ENCODE measurements around the gene ACTG1. TPM values are rescaled to one million over a fixed set of nuclear protein-coding genes. Genes with fewer than 3 reads are reported as not detected.

Gene ACTG1
- total RNA-seq, 2 experiments from 2014 or later = 3,773 to 3,928 TPM

DNA sequence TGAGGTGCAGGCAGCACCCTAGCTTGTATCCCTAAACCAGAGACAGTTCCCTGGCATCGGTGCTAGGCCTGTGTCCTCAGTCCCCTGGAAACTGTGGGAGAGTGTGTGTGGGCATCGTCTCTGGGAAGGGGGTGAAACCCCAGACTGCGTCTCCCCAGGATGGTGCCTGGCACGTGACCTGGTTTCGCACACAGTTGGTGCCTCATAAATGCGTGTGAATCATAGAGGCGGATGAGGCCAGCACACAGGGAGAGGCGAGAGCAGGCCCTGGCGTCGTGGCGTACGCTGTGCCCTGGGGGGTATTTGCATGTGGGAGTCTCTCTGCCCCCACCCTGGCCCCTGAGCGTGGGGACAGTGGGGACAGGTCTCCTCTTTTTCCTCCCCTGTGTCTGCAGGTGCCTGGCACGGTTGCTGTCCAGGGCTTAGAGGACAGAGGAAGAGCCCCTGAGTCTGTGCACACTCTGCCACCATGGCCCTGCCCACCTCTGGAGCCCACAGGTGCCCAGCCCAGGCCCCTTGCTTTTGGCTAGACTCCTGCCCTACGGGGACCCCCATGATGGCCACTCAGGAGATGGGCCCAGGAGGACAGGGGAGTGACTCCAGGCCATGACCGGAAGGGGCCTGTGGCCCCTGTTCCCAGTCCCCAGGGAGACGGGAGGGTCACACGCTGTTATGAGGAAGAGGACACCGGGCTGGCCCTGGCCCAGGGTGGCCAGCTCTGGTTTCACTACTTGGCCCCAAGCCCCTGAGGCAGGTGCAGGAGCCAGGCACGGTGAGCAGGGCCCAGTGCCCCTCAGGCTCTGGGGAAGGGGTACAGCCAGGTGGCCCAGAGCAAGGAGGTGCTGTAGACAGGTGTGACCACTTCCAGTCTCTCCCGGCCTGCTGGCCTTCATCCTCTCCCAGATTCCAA is 14.3 kb upstream of the ACTG1 start:
- Mint-ChIP-seq H3K27ac (no peak overlapping the region), H3K36me3 (no peaks in the 10 kb centered on the region), H3K4me3 (no peak overlapping the region), H3K4me1 (ENCODE audit: low read depth) (no peaks in the 10 kb centered on the region), H3K27me3 (peaks cover 8% of the 10 kb centered on the region), H3K9me3 (no peaks in the 10 kb centered on the region)
- CTCF ChIA-PET = no interaction called here
- intact Hi-C loops (cut with micrococcal nuclease) = no loop called here
- DNase-seq = no peak
- POLR2A ChIA-PET = no interaction called here

DNA sequence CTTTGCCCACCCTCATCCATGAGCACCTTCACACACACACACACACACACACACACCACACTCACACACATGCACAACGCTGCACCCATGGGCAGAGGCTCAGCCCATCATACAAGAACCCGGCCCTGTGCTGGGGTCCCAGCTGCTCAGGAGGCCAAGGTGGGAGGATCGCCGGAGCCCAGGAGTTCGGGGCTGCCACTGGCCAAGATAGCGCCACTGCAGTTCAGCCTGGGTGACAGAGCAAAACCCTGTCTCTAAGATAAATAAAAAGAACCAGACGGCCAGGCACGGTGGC is 12.2 kb upstream of the ACTG1 start:
- H3K27ac Mint-ChIP-seq = no peak overlapping the region
- H3K4me1 Mint-ChIP-seq (ENCODE audit: low read depth) = no peaks in the 10 kb centered on the region
- no peaks in the 10 kb centered on the region for H3K9me3 Mint-ChIP-seq
- CTCF ChIA-PET = no interaction called here
- no peak for DNase-seq
- intact Hi-C loops (cut with micrococcal nuclease) = no loop called here
- no peaks in the 10 kb centered on the region for H3K36me3 Mint-ChIP-seq
- H3K27me3 Mint-ChIP-seq = peaks cover 8% of the 10 kb centered on the region
- POLR2A ChIA-PET = no interaction called here
- H3K4me3 Mint-ChIP-seq = no peak overlapping the region

DNA sequence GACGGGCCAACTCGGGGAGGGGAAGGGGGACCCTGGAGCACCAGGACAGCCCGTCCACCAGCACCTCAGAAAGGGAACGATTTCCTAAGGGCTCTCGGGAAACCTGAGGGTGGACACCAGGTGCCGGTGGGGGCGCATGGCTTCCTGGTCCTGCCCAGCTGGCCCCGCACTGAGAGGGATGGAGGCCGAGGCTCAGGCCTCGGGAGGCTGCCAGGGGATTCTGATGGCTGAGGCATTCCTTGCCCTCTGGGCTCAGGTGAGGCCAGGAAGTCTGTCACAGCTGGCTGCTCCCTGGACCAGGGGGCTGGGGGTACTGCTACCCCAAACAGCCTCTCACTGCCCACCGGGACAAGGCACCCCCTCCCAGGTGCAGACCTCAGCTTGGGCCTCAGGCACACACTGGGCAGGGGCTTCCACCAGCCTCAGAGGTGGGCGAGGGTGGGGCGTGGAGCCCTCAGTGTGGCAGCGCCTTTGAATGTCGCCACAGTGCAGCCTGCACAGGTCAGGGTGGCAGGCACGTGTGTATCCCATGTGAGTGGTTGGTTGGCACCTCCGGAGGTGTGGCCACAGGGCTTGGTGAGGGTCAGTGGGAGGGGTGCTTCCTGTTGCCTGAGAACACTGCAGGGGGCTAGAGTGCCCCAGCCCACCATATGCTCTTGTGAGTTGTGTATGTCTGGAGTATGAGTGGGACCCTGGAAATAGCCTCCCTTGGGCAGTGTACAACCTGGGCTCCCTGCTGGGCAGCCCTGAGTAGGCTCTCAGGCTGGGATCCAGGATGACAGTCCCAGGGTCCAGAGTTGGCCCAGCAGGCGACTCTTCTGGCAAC is 11.7 kb upstream of the ACTG1 start:
- Mint-ChIP-seq H3K4me3 (no peak overlapping the region), H3K4me1 (ENCODE audit: low read depth) (no peaks in the 10 kb centered on the region), H3K36me3 (no peaks in the 10 kb centered on the region), H3K27ac (no peak overlapping the region), H3K27me3 (peaks cover 8% of the 10 kb centered on the region), H3K9me3 (no peaks in the 10 kb centered on the region)
- POLR2A ChIA-PET = no interaction called here
- CTCF ChIA-PET = no interaction called here
- intact Hi-C loops (cut with micrococcal nuclease) = no loop called here
- no peak for DNase-seq

DNA sequence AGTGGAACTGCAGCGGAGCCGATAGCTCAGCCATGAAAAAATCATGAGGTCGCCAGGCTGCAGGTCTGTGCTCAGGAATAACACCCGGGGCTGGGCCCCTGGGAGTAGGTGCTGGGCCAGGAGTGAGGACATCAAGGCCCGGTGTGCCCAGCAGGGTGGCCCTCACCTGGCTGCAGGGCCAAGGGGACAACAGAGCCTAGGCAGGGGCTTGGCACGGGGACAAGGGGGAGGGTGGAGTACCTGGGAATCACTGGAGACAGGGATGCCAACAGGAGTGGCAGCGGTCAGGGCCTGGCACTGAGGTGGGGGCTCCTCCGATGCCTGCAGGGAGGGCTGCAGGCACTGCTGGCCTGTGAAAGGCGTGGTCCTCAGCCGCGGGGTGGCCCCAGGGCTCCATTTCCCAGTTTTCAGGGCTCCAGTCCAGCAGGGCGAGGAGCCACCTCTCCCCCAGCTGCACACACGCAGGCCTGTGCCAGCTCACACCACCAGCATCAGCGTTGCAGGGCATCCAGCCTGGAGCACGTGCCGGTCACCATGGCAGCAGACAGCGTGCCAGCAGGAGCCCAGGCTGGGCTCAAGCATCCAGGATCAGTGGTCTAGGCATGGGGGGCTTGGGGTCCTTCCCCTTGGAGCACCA is 10.9 kb upstream of the ACTG1 start:
- no peaks in the 10 kb centered on the region for H3K9me3 Mint-ChIP-seq
- ChIA-PET CTCF (no interaction called here), POLR2A (no interaction called here)

DNA sequence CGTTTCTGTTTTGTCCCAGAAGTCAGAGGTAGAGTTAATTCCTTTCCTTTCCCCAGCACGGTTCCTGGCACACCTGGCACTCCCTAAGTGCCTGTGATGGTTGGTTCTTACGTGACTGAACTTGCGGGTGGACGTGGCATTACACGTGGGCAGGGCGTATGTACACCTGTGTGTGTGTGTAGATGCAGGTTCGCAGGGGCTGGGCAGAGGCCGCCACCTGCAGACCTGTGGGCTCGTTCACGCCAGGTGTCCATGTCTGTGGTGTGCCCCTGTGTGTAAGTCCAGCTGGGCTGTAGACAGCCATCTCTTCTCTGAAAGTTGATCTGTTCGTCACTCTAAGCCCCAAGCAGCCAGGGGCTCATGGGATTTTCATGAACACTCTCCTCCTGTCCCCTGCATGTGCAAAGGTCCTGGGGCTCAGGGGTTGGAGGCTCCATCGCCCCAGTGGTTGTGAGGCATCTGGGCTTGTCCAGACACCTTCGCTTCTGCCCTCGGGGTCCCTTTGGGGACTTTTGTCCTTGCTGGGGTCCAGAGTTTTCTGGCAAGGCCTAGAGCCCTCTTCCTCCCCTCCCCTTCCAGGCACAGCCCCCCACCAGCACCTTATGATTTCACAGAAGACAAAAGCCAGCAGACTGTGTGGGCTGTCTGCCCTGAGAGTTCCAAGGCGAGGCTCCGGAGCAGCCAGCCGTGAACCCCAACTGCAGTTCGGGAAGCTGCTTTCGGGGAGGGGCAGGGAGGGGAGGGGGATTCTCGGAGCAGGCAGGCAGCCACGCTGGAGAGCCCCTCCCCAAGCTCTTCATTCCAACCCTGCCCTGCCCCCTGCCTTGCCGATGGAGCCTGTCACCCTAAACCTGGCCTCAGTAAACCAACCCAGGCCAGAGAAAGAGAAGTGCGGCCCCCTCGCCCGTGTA is 10.1 kb upstream of the ACTG1 start:
- Mint-ChIP-seq H3K4me1 (ENCODE audit: low read depth) (peaks cover 3% of the 10 kb centered on the region), H3K4me3 (no peak overlapping the region), H3K27me3 (peaks cover 8% of the 10 kb centered on the region), H3K27ac (no peak overlapping the region), H3K9me3 (no peaks in the 10 kb centered on the region), H3K36me3 (no peaks in the 10 kb centered on the region)
- no peak for DNase-seq
- POLR2A ChIA-PET = no interaction called here
- intact Hi-C loops (cut with micrococcal nuclease) = no loop called here
- CTCF ChIA-PET = interaction anchor here (0.6 kb wide), 1 partner anchor 38 kb away, joined by 5 read pairs; no protein-coding TSS in a partner anchor

More for the DNA sequence above, 10.9 kb upstream of the ACTG1 start:
- no peak overlapping the region for H3K4me3 Mint-ChIP-seq
- no peaks in the 10 kb centered on the region for H3K36me3 Mint-ChIP-seq
- no peak for DNase-seq
- intact Hi-C loops (cut with micrococcal nuclease) = no loop called here
- no peak overlapping the region for H3K27ac Mint-ChIP-seq
- no peaks in the 10 kb centered on the region for H3K4me1 Mint-ChIP-seq (ENCODE audit: low read depth)
- peaks cover 8% of the 10 kb centered on the region for H3K27me3 Mint-ChIP-seq

DNA sequence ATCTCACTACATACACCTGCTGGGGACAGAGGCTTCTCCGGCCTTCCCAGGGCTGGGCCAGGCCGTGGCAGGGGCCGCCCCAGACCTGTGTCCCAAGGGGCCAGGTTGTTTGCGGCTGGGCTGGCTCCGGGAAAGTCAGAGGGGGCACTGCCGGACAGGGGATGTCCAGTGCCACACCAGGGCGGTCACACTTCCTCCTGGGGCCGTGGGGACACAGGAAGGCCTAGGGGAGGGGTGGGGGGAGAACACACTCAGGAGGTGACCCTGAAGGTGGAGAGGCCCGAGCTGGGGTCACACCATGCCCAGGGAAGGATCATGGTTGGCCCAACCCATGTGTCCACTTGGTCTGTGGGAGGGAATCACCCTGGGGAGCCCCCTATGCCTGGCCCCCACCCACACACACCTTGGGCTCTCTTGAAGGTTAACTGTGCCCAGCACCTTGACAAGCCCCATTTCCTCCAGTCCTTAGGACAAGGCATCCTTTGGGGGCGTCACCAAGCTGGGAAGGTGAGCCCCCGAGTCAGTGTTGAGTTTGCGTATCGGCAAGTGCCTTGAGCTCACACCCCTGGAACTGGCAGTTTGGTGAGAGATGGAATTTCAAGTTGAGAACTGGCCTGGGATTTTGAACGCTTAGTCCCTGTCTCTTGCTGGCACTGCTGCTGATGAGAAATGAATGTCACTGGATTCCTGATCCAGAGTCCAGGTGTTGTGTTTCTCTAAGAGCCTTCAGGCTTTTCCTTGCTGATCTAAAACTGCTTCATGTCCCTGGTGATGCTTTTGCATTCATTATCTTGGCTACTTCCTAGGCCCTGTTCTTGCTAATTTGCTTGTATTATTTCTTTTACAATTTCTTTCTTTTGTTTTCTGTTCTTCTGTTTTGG is 7.7 kb upstream of the ACTG1 start:
- Mint-ChIP-seq H3K4me1 (ENCODE audit: low read depth) (peaks cover 16% of the 10 kb centered on the region), H3K27ac (no peak overlapping the region), H3K36me3 (no peaks in the 10 kb centered on the region), H3K27me3 (peaks cover 2% of the 10 kb centered on the region), H3K4me3 (peak overlapping the region; percentile 4), H3K9me3 (no peaks in the 10 kb centered on the region)
- POLR2A ChIA-PET = no interaction called here
- CTCF ChIA-PET = interaction anchor here (1.8 kb wide), 1 partner anchor 11 kb away, joined by 7 read pairs; no protein-coding TSS in a partner anchor
- intact Hi-C loops (cut with micrococcal nuclease) = no loop called here
- DNase-seq = no peak

DNA sequence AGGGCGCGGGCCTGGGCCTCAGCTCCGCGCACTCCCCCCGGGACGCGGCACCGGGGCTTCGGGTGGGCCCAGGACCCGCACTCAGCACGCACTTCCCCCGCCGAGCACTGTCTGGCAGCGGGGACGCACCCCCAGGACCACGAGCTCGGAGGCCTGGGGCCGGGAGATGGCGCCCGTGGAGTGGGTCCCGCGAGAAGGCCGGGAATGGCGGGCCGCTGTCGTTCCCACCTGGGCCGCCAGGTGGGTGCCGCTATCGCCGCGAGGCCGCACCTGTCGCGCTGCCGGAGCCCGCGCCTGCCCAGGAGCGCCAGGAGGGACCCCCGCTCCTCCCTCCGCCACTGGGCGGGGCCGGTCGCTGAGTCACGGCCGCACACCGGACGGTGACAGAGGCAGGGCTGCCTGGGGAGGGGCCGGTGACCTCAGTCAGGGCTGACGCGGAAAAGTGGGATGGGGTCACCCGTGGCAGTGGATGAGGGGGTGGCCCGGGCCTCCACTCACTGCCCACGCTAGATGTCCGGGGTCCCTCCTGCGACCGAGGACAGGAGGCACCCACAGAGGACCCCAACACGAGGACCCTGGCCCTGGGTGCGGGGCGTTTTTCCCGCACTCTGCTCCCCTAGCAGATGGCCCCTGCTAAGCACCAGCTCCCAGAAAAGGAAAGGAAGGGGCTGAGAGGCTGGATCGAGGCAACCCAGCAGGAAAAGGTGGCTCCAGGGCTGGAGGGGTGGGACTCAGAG is 6.9 kb upstream of the ACTG1 start:
- Mint-ChIP-seq H3K9me3 (no peaks in the 10 kb centered on the region), H3K27me3 (no peaks in the 10 kb centered on the region), H3K4me1 (ENCODE audit: low read depth) (peaks cover 17% of the 10 kb centered on the region), H3K4me3 (peak overlapping the region; percentile 48), H3K27ac (no peak overlapping the region), H3K36me3 (no peaks in the 10 kb centered on the region)
- POLR2A ChIA-PET = interaction anchor here (1.2 kb wide), 1 partner anchor 33 kb away, joined by 4 read pairs; the partner anchor contains the start of gene FAAP100
- CTCF ChIA-PET = interaction anchor here (0.6 to 2.2 kb wide), 7 partner anchors 11 to 1692 kb away, joined by 3 to 9 read pairs (median 4); no protein-coding TSS in a partner anchor
- intact Hi-C loops (cut with micrococcal nuclease) = no loop called here
- peak; percentile 79 for DNase-seq

DNA sequence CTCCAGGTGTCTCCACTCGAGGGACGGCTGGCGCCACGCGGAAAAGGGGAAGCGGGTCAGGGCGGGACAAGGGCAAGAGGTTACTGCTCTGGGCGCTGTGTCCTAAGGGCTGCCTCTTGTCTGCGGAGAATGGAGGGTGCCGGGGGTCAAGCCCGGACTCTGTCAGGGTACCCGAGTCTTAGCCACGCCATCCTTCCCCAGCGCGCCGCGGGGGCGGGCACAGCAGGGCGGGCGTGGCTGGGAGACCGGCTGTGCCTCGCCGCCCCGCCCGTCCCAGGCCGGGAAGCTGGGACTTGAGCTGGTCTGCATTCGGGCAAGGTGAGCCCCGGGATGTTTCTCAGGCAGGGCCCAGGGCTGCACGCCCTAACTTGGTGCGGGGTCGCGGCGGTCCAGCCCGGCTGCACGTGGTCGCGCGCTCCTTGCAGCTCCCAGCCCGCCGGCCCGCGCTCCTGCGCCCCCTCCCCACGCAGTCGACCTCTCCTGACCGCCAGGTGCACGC is 6.2 kb upstream of the ACTG1 start:
- Mint-ChIP-seq H3K4me3 (peak overlapping the region; percentile 45), H3K27ac (no peak overlapping the region), H3K27me3 (no peaks in the 10 kb centered on the region), H3K9me3 (no peaks in the 10 kb centered on the region), H3K36me3 (no peaks in the 10 kb centered on the region), H3K4me1 (ENCODE audit: low read depth) (peaks cover 17% of the 10 kb centered on the region)
- CTCF ChIA-PET = interaction anchor here (0.5 to 2.2 kb wide), 8 partner anchors 10 to 1717 kb away, joined by 3 to 9 read pairs (median 4); no protein-coding TSS in a partner anchor
- POLR2A ChIA-PET = interaction anchor here (1.2 kb wide), 1 partner anchor 34 kb away, joined by 4 read pairs; the partner anchor contains the start of gene FAAP100
- DNase-seq = peak; percentile 39
- intact Hi-C loops (cut with micrococcal nuclease) = no loop called here

DNA sequence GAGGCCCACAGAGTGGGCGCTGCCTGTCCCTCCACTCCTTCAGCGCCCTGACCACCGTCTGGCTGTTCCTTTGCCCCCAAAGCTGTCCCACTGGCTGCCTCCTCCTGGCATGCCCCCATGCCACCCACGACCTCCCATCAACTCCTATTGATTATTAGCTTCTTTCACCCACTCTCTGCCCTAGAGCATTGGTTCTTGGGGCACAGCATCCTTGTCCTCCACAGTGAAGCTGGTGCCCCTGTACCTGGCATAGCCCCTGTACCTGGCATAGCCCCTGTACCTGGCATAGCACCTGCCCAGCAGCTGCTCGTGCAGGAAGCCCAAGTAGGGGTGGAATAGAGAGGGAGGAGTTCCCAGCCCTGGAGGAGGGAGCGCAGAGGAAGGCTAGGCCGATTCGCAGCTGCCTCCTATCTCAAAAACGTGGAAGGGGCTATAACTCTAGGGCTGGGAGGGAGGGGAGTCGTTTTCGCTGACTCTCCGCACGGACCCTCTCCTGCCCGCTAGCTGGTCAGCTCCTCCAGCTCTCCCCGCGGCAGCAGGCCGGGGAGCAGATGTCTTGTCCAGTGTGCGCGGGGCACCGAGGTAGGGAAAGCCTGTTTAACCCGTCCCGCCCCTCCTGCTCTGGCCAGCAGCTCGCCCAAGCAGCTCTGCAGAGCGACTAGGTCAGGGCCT is 5.7 kb upstream of the ACTG1 start:
- DNase-seq = no peak
- peak overlapping the region; percentile 37 for H3K4me3 Mint-ChIP-seq
- no peaks in the 10 kb centered on the region for H3K27me3 Mint-ChIP-seq
- H3K4me1 Mint-ChIP-seq (ENCODE audit: low read depth) = peaks cover 17% of the 10 kb centered on the region
- CTCF ChIA-PET = interaction anchor here (0.5 to 2.2 kb wide), 8 partner anchors 9 to 1716 kb away, joined by 3 to 9 read pairs (median 4); no protein-coding TSS in a partner anchor
- H3K9me3 Mint-ChIP-seq = no peaks in the 10 kb centered on the region
- intact Hi-C loops (cut with micrococcal nuclease) = no loop called here
- H3K27ac Mint-ChIP-seq = peak overlapping the region; percentile 19
- POLR2A ChIA-PET = interaction anchor here (1.1 to 1.2 kb wide), 2 partner anchors 10 to 34 kb away, joined by 3 to 4 read pairs; partner anchors contain the start of gene FAAP100
- no peaks in the 10 kb centered on the region for H3K36me3 Mint-ChIP-seq
